Mammary epithelial cell (primary cell): Measurements from ENCODE around the gene PRSS33.

Experiments
- CTCF ChIP-seq, 2 donors: IDR thresholded peaks in 1 of 2; conservative IDR thresholded peaks in 1 of 2; 2 replicates each; pipeline ENCODE4 v1.5.1; 2011 to 2012; ENCODE audit warnings: inconsistent platforms in 2 of 2, low read length in 2 of 2, mild to moderate bottlenecking in 2 of 2, control low read depth in 1 of 2, low read depth in 1 of 2; ENCODE audit not compliant: insufficient read depth in 1 of 2; ENCODE audit errors: extremely low read depth in 1 of 2
- EZH2 ChIP-seq: IDR thresholded peaks from 2 replicates; pipeline ENCODE4 v1.6.1; 2012; ENCODE audit warnings: low read length, inconsistent platforms, borderline replicate concordance

DNA sequence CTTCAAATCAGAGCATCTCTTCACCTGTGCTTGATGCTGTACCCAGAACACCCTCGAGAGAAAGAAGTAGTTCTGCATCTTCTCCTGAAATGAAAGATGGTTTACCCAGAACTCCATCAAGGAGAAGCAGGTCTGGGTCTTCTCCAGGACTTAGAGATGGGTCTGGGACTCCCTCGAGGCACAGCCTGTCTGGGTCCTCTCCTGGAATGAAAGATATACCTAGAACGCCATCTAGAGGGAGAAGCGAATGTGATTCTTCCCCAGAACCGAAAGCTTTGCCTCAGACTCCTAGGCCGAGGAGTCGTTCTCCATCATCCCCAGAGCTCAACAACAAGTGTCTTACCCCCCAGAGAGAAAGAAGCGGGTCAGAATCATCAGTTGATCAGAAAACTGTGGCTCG is 22.6 kb downstream of the PRSS33 start:
- TF ChIP-seq EZH2 (no peak), CTCF (conservative IDR thresholded peaks at IDR 0.05 in 1 of 2, IDR thresholded peaks at IDR 0.05 in 1 of 2; ENCODE audit: extremely low read depth in 1 of 2, insufficient read depth in 1 of 2, low read depth in 1 of 2, low read length in 2 of 2) (peak in 1 of 2 donors; percentile 4)
